Effector memory CD8-positive, alpha-beta T cell (primary cell): ENCODE data around the gene CYP26C1.

Experiments used
- ATAC-seq: fragments of 150-1000 bp; cut with Tn5 transposase; replicated peaks from 2 replicates; pipeline ENCODE4 v1.10.0; 2021; ENCODE audit warnings: mild to moderate bottlenecking, moderate library complexity
- DNase-seq, 3 experiments: peaks; one replicate each; pipeline ENCODE4 v3.0.0; 2021
- H3K27ac Mint-ChIP-seq, 2 donors: one replicate each; pipeline ENCODE4 v1.8.0; 2022; ENCODE audit warnings: mild to moderate bottlenecking in 2 of 2, mixed read lengths in 2 of 2, moderate library complexity in 2 of 2
- H3K27me3 Mint-ChIP-seq, 2 donors: one replicate each; pipeline ENCODE4 v1.8.0; 2022; ENCODE audit warnings: mixed read lengths in 2 of 2
- H3K36me3 Mint-ChIP-seq: one replicate; pipeline ENCODE4 v1.8.0; 2022; ENCODE audit warnings: mild to moderate bottlenecking, moderate library complexity, mixed read lengths; ENCODE audit not compliant: insufficient read depth
- H3K4me1 Mint-ChIP-seq, 2 donors: one replicate each; pipeline ENCODE4 v1.8.0; 2022; ENCODE audit warnings: low read depth in 2 of 2, mixed read lengths in 2 of 2
- H3K4me3 Mint-ChIP-seq, 2 donors: one replicate each; pipeline ENCODE4 v1.8.0; 2022; ENCODE audit warnings: mild to moderate bottlenecking in 2 of 2, mixed read lengths in 2 of 2, moderate library complexity in 2 of 2
- H3K9me3 Mint-ChIP-seq, 2 donors: one replicate each; pipeline ENCODE4 v1.8.0; 2022; ENCODE audit warnings: mixed read lengths in 2 of 2

The CYP26C1 gene

GRCh38 chr10:93068411-93069244 lies 8.0 kb downstream of the CYP26C1 start:
- Mint-ChIP-seq H3K4me3 (no peak overlapping the region), H3K27ac (no peak overlapping the region), H3K27me3 (peaks cover 64 to 95% of the 10 kb centered on the region in 2 donors)

GRCh38 chr10:93069245-93069561 lies 8.6 kb downstream of the CYP26C1 start:
- H3K9me3 Mint-ChIP-seq = no peaks in the 10 kb centered on the region
- peaks cover 10 to 18% of the 10 kb centered on the region in 2 donors for H3K4me1 Mint-ChIP-seq
- DNase-seq = no peak
- H3K27me3 Mint-ChIP-seq = peaks cover 66 to 94% of the 10 kb centered on the region in 2 donors
- no peak for ATAC-seq
- H3K27ac Mint-ChIP-seq = no peak overlapping the region
- H3K4me3 Mint-ChIP-seq = no peak overlapping the region
- H3K36me3 Mint-ChIP-seq = no peaks in the 10 kb centered on the region

More at GRCh38 chr10:93068411-93069244, 8.0 kb downstream of the CYP26C1 start:
- ATAC-seq (no peak), DNase-seq (no peak)
- Mint-ChIP-seq H3K36me3 (no peaks in the 10 kb centered on the region), H3K4me1 (peaks cover 8 to 17% of the 10 kb centered on the region in 2 donors), H3K9me3 (no peaks in the 10 kb centered on the region)

- Mint-ChIP-seq H3K27me3 (peaks cover 68 to 94% of the 10 kb centered on the region in 2 donors), H3K36me3 (no peaks in the 10 kb centered on the region), H3K4me1 (peaks cover 11 to 24% of the 10 kb centered on the region in 2 donors), H3K4me3 (peak overlapping the region in 1 of 2 donors; percentile 30), H3K9me3 (no peaks in the 10 kb centered on the region), H3K27ac (no peak overlapping the region)
- DNase-seq (no peak), ATAC-seq (no peak)
Observed at GRCh38 chr10:93070378-93071176, 10.0 kb downstream of the CYP26C1 start.

- Mint-ChIP-seq H3K36me3 (no peaks in the 10 kb centered on the region), H3K4me3 (peak overlapping the region in 1 of 2 donors; percentile 30), H3K4me1 (peaks cover 10 to 28% of the 10 kb centered on the region in 2 donors), H3K27me3 (peaks cover 71 to 97% of the 10 kb centered on the region in 2 donors), H3K27ac (no peak overlapping the region), H3K9me3 (no peaks in the 10 kb centered on the region)
- DNase-seq (no peak), ATAC-seq (no peak)
Observed at GRCh38 chr10:93071177-93071472, 10.5 kb downstream of the CYP26C1 start.

GRCh38 chr10:93071674-93072224 lies 11.2 kb downstream of the CYP26C1 start:
- H3K9me3 Mint-ChIP-seq = no peaks in the 10 kb centered on the region
- DNase-seq (no peak), ATAC-seq (no peak)
- H3K36me3 Mint-ChIP-seq = no peaks in the 10 kb centered on the region
- no peak overlapping the region for H3K27ac Mint-ChIP-seq
- peak overlapping the region in 1 of 2 donors; percentile 71 for H3K4me3 Mint-ChIP-seq
- peaks cover 10 to 28% of the 10 kb centered on the region in 2 donors for H3K4me1 Mint-ChIP-seq
- H3K27me3 Mint-ChIP-seq = peaks cover 71 to 98% of the 10 kb centered on the region in 2 donors

- ATAC-seq (no peak), DNase-seq (no peak)
- Mint-ChIP-seq H3K27me3 (peaks cover 69 to 97% of the 10 kb centered on the region in 2 donors), H3K4me1 (peaks cover 10 to 28% of the 10 kb centered on the region in 2 donors), H3K4me3 (peak overlapping the region; percentile 56 to 71), H3K36me3 (no peaks in the 10 kb centered on the region), H3K9me3 (no peaks in the 10 kb centered on the region), H3K27ac (no peak overlapping the region)
Observed at GRCh38 chr10:93072225-93072712, 11.7 kb downstream of the CYP26C1 start.

GRCh38 chr10:93072713-93073538 lies 12.3 kb downstream of the CYP26C1 start:
- DNase-seq (no peak), ATAC-seq (no peak)
- Mint-ChIP-seq H3K4me3 (peak overlapping the region; percentile 56 to 71), H3K4me1 (peaks cover 10 to 28% of the 10 kb centered on the region in 2 donors), H3K36me3 (no peaks in the 10 kb centered on the region), H3K9me3 (no peaks in the 10 kb centered on the region), H3K27me3 (peaks cover 62 to 94% of the 10 kb centered on the region in 2 donors), H3K27ac (no peak overlapping the region)

GRCh38 chr10:93073539-93074146 lies 13.0 kb downstream of the CYP26C1 start, which contains the start of gene CYP26A1:
Gene CYP26A1 (plus strand): TSS chr10:93073893. CDS start chr10:93073935, 42 bp downstream.
- DNase-seq = no peak
- no peak within 1 kb of the TSS for H3K27ac Mint-ChIP-seq
- H3K4me3 Mint-ChIP-seq = peak within 1 kb of the TSS; percentile 77 to 85
- no peaks in the 10 kb centered on the region for H3K9me3 Mint-ChIP-seq
- H3K4me1 Mint-ChIP-seq = peaks cover 7 to 25% of the 10 kb centered on the region in 2 donors
- peak; percentile 22 for ATAC-seq
- H3K27me3 Mint-ChIP-seq = peaks cover 59 to 91% of the 10 kb centered on the region in 2 donors
- H3K36me3 Mint-ChIP-seq = no peaks in the 10 kb centered on the region

GRCh38 chr10:93074147-93074596 lies 13.6 kb downstream of the CYP26C1 start:
- Mint-ChIP-seq H3K4me1 (peaks cover 6 to 23% of the 10 kb centered on the region in 2 donors), H3K27me3 (peaks cover 55 to 89% of the 10 kb centered on the region in 2 donors), H3K9me3 (no peaks in the 10 kb centered on the region), H3K36me3 (no peaks in the 10 kb centered on the region), H3K4me3 (peak overlapping the region; percentile 77 to 85), H3K27ac (no peak overlapping the region)
- no peak for ATAC-seq
- no peak for DNase-seq

- peaks cover 6 to 23% of the 10 kb centered on the region in 2 donors for H3K4me1 Mint-ChIP-seq
- H3K27me3 Mint-ChIP-seq = peaks cover 60 to 89% of the 10 kb centered on the region in 2 donors
- DNase-seq = no peak
- peak overlapping the region; percentile 77 to 85 for H3K4me3 Mint-ChIP-seq
- H3K9me3 Mint-ChIP-seq = no peaks in the 10 kb centered on the region
- no peak for ATAC-seq
- H3K36me3 Mint-ChIP-seq = no peaks in the 10 kb centered on the region
- H3K27ac Mint-ChIP-seq = no peak overlapping the region
Observed at GRCh38 chr10:93074597-93075368, 14.2 kb downstream of the CYP26C1 start.

- H3K9me3 Mint-ChIP-seq = no peaks in the 10 kb centered on the region
- H3K27ac Mint-ChIP-seq = no peak overlapping the region
- H3K36me3 Mint-ChIP-seq = no peaks in the 10 kb centered on the region
- DNase-seq = no peak
- peaks cover 60 to 89% of the 10 kb centered on the region in 2 donors for H3K27me3 Mint-ChIP-seq
- no peak for ATAC-seq
- peaks cover 9 to 26% of the 10 kb centered on the region in 2 donors for H3K4me1 Mint-ChIP-seq
- peak overlapping the region; percentile 38 to 85 for H3K4me3 Mint-ChIP-seq
Observed at GRCh38 chr10:93075369-93076221, 15.0 kb downstream of the CYP26C1 start.
